ENCODE measurements around the gene STOML3.

GRCh38 chr13:39034085-39034484, 43.5 kb upstream of the STOML3 start:
- TF ChIP-seq EZH2 (IDR thresholded peaks at IDR 0.05) (no peak), POLR2AphosphoS5 (IDR thresholded peaks at IDR 0.05; ENCODE audit: borderline replicate concordance, low read depth, low read length) (no peak)
